ENCODE measurements around the gene MAP4K3.

- TF ChIP-seq POLR2A (IDR thresholded peaks at IDR 0.05) (no peak), POLR2AphosphoS5 (IDR thresholded peaks at IDR 0.05) (no peak)
- TF ChIP-seq, protein P1, sequence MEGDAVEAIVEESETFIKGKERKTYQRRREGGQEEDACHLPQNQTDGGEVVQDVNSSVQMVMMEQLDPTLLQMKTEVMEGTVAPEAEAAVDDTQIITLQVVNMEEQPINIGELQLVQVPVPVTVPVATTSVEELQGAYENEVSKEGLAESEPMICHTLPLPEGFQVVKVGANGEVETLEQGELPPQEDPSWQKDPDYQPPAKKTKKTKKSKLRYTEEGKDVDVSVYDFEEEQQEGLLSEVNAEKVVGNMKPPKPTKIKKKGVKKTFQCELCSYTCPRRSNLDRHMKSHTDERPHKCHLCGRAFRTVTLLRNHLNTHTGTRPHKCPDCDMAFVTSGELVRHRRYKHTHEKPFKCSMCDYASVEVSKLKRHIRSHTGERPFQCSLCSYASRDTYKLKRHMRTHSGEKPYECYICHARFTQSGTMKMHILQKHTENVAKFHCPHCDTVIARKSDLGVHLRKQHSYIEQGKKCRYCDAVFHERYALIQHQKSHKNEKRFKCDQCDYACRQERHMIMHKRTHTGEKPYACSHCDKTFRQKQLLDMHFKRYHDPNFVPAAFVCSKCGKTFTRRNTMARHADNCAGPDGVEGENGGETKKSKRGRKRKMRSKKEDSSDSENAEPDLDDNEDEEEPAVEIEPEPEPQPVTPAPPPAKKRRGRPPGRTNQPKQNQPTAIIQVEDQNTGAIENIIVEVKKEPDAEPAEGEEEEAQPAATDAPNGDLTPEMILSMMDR (IDR thresholded peaks at IDR 0.05) = no peak
Observed at GRCh38 chr2:39399570-39399969, 37.5 kb downstream of the MAP4K3 start.

All from upper lobe of left lung (tissue), 4 donors.